GM18520 (cell line): ENCODE results near the gene OSTF1.
A peak's percentile ranks its signal among the peaks of the same experiment; 100 is the strongest.

Experiments used
- ATAC-seq: cut with Tn5 transposase; IDR thresholded peaks from one replicate; pipeline ENCODE4 v1.9.1; 2021; ENCODE audit not compliant: unreplicated experiment

Gene OSTF1

GRCh38 chr9:75084081-75084672 lies 4.1 kb upstream of the OSTF1 start:
- ATAC-seq, result no peak

- ATAC-seq, result no peak
These were observed 2.7 kb upstream of the OSTF1 start for GRCh38 chr9:75085640-75086039.

DNA sequence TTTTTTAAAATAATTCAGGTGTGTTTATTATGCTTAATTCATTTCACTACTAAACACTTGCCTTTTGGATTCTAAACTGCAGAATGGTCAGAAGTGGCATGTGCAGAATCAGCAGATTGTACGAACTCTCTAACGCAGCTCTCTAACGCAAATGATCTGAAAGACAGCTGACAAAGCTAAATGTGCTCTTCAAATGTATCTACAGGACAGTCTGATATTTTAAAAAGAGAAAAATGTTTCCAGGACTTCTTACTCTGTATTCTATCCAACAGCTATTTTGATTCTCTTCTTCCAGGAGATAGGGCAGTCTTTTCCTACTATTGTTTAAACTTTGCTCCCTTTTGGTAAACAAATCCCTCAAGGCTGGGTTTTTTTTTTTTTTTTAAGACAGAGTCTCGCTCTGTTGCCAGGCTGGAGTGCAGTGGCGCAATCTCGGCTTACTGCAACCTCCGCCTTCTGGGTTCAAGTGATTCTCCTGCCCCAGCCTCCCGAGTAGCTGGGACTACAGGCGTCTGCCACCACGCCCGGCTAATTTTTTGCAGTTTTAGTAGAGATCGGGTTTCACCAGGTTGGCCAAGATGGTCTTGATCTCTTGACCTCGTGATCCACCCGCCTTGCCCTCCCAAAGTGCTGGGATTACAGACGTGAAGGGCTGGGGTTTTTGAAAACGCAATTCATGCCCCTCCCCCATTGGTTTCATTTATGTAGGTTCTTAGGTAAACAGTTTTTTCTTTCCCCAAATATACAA lies 1.6 kb upstream of the OSTF1 start:
- ATAC-seq, result no peak

GRCh38 chr9:75087289-75087823 lies 958 bp upstream of the OSTF1 start:
- peak; percentile 16 for ATAC-seq

- peak; percentile 17 for ATAC-seq
These were observed 495 bp downstream of the OSTF1 start for GRCh38 chr9:75088646-75089372.

GRCh38 chr9:75089373-75089766 lies 1.1 kb downstream of the OSTF1 start:
- no peak for ATAC-seq

- no peak for ATAC-seq
These were observed 2.3 kb downstream of the OSTF1 start for GRCh38 chr9:75090579-75090978.

DNA sequence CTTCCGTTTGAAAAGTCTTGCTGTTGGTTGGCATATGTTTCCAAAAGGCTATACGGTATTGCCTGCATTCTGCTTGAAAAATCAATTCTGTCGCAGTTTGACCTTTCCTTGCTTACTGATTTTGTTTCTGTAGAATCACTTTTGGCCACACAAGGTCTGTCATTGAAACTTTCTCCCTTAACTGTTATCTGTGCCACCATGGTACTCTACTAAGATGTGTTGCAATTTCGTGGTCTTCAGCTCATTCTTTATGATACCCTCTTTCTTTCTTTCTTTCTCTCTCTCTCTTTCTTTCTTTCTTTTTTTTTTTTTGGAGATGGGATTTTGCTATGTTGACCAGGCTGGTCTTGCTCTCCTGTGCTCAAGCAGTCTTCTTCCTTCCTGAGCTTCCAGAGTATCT lies 4.5 kb downstream of the OSTF1 start:
- no peak for ATAC-seq

DNA sequence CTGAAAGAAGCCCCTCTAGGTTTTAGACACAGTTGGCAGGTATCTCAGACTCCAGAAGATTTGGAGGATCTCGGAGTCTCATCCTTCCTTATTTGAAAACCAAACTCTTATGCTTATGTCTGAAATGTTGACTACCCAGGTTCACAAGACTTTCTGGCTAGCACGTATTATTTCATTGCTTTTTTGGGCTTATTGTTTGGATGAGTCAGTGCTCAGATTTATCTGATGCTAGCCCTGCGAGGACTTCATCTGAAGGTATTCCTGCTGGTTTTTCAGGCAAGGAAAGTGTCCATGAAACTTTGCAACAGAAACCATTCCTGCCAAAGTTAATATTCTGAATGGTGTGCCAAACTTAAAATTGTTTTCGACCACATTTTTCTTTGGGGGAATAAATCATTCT lies 8.5 kb downstream of the OSTF1 start:
- ATAC-seq, result no peak

DNA sequence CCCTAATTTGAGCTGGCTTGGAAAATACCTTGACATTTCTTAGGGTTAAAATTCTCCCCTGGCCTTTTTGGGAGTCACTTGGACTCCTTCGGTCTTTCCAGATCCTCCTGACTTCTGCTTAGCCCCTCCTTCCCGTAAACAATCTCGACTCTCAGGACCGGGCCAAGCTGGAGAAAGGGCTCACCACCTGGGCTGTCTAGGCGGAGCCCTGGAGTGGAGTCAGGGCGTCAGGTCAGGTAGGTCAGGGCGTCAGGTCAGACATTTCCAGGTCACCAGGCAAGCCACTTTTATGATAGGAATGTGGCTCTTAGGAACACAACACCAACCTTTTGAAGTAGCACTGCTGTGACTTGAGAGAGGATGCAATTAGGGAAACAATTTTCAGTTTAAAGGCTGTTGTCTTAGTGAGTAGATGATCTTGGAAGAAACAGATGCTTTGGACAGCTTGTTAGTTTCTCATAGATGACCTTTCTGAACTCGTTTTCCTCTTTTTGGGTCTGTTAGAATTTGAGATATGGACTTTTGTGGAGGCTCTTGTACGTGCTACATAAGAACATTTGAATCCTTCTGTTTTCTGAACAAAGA lies 12.8 kb downstream of the OSTF1 start:
- no peak for ATAC-seq

- ATAC-seq, result no peak
These were observed 14.0 kb downstream of the OSTF1 start for GRCh38 chr9:75102177-75102790.

- no peak for ATAC-seq
These were observed 16.3 kb downstream of the OSTF1 start for GRCh38 chr9:75104607-75105006.

DNA sequence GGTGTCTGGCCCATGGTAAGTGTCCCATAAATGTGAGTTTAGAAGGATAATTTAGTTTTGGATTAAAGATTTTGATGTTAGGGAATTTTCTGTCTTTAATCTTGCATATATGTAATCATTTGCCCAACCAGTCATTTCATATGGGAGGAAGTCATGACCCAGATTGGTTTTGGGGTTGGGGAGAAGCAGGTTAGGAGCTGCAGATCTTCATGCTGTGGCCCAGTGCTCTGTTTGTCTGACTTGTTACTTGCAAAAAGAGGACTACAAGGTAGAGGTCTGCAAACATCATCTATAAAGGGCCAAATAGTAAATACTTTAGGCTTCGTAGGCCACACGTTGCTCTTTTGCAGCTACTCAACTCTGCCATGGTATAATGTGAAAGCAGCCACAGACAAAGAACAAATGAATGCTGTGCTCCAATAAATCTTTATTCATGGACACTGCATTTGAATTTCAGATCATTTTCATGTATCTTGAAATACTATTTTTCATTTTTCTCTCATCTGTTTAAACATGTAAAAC lies 16.8 kb downstream of the OSTF1 start:
- ATAC-seq, result no peak

GRCh38 chr9:75105841-75106240 lies 17.5 kb downstream of the OSTF1 start:
- no peak for ATAC-seq

DNA sequence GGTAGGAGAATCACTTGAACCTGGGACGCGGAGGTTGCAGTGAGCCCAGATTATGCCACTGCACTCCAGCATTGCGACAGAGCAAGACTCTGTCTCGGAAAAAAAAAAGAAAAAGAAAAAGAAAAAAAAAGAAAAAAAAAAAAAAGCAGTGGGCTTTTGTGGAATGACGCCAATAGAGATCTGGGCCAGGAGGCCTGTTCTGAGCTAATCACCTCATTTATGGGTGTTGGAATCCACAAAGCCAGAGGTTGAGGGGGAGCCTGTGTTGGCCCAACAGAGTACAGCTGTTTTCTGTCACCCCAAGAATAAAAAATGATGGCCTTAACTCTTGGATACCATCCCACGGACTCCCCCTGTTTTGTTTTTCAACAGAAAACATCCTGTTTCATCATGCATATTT lies 18.5 kb downstream of the OSTF1 start:
- ATAC-seq, result no peak

DNA sequence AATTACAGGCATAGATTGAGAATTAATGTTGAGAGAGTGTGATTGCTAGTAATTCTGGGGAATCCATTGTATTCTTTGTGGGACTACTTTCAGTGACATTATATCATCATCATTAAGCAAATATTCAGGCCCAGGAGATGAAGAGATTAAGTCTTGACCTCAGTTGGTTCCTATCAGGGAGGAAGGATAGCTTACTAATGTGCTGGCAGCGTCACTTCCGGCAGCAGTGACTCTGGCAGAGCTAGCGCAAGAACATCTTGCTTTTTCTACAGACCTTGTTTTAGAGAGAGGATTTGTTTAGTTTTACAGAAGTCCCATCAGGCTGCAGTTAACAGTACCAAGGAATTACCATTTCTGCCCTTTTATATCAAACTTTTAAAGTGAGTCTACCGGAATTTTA lies 20.3 kb downstream of the OSTF1 start:
- ATAC-seq, result no peak

DNA sequence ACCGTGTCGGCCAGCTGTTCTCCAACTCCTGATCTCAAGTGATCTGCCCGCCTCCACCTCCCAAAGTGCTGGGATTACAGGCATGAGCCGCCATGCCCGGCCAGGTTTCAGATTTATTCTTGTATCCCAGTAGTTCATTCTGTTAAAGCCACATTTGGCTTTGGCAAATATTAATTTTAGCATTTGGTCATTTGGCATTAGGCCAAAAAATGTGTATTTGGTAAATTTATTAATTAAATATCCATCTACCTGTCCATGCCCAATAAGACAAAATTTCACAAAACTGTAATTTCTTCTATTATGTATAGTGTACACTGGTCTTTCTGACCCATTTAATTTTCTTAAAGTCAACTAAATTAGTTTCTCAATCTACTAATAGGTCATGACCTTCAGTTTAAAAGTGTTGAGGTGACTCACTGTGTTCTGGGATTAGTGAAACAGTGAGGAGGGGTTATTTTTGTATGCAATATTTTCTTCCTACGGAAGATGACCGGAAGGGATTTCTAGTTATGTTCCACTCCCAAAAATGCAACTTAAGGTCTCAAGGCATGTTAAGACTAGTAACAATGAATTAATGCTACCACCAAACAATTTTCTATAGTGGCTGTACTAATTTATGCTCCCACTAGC lies 21.0 kb downstream of the OSTF1 start:
- ATAC-seq, result no peak

DNA sequence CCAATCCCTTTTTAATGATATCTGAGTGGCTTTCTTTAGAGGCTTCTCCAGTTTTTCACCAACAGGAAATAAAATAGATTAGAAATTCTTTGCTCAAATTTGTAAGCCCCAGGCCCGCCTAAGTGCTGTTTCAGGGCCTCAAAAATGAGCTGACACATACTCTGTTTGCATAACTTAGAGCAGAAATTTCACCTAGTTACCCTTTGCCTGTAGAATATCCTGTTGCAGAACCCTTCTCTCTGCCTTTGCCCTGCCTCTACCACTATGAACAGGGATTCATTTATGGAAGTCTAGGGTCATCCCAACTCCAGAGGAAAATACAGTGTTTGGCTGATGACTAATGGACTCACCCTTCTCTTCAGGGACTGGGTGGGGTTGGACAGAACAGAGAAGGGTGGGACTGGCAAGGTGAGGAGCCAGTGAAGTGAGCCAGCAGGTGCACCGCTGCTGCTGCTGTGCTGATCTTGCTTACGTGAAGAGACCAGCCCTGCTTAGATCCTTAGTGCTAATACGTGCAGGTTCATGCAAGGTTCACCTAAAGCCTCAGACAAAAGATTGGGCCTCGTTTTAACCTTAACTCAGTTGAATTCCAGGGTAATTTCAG lies 22.8 kb downstream of the OSTF1 start:
- no peak for ATAC-seq

DNA sequence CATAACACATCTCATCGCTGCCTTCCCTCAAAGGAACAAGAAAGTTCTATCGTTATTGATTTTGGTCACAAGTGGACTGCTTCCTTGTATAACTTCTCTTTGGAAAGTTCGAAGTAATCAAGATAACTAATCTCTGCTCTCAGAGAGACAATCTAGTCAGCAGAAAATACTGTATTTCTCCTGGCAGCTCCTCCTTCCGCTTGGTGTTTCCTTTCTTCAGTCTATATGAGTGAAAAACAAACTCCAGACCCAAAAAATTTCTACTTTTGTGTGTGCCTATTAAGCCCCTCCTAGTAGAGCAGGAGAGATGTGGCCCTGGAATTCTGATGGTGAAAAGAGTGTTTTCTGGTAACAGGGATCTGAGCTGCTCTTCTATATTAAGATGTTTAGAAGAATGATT lies 24.5 kb downstream of the OSTF1 start:
- no peak for ATAC-seq

- ATAC-seq, result no peak
These were observed 28.0 kb downstream of the OSTF1 start for GRCh38 chr9:75116306-75116705.
